Stomach (tissue), 4 donors: ENCODE data around the gene NDFIP2.

Source experiments
- CTCF ChIP-seq, 7 experiments: fragments of 450-650 bp in 4 of 7; fragments of 200-600 bp in 3 of 7; sonication (generic) in 3 of 7; IDR thresholded peaks; one replicate each; pipeline ENCODE4 v1.5.1; 2016 to 2019; ENCODE audit warnings: antibody characterized with exemption in 7 of 7, control low read depth in 2 of 7, mild to moderate bottlenecking in 1 of 7
- EP300 ChIP-seq: sonication (generic); formaldehyde crosslinking; IDR thresholded peaks from one replicate; pipeline ENCODE4 v1.6.1; 2017; ENCODE audit warnings: antibody characterized with exemption
- POLR2A ChIP-seq, 4 donors: fragments of 450-650 bp; IDR thresholded peaks; one replicate each; pipeline ENCODE4 v1.6.1; 2016; ENCODE audit warnings: antibody characterized with exemption in 4 of 4, control low read depth in 2 of 4, mild to moderate bottlenecking in 1 of 4, moderate library complexity in 1 of 4
- POLR2AphosphoS5 ChIP-seq, 3 donors: sonication (generic); formaldehyde crosslinking; IDR thresholded peaks; one replicate each; pipeline ENCODE4 v1.6.1; 2016; ENCODE audit warnings: antibody characterized with exemption in 3 of 3

- TF ChIP-seq CTCF (IDR thresholded peaks at IDR 0.05) (no peak), POLR2A (IDR thresholded peaks at IDR 0.05) (no peak), POLR2AphosphoS5 (IDR thresholded peaks at IDR 0.05) (no peak), EP300 (no peak)
Measured at GRCh38 chr13:79469608-79470007, 11.3 kb upstream of the NDFIP2 start.
